SU-DHL-6 (cell line): ENCODE measurements around the gene BMP7.

Source experiments
- EZH2phosphoT487 ChIP-seq: fragments of 200-600 bp; sonication (generic), shearing (Covaris generic); conservative IDR thresholded peaks from 2 replicates; pipeline ENCODE4 v1.6.1; 2018; ENCODE audit warnings: mild to moderate bottlenecking, antibody characterized with exemption, low read length, moderate library complexity, mixed read lengths
- TF ChIP-seq, protein P1 (sequence below): fragments of 200-600 bp; sonication (generic); IDR thresholded peaks from one replicate; pipeline ENCODE4 v1.5.1; 2017; ENCODE audit warnings: antibody characterized with exemption, mild to moderate bottlenecking, low read length, moderate library complexity; ENCODE audit not compliant: insufficient read depth, poor library complexity, severe bottlenecking

- TF ChIP-seq, protein P1, sequence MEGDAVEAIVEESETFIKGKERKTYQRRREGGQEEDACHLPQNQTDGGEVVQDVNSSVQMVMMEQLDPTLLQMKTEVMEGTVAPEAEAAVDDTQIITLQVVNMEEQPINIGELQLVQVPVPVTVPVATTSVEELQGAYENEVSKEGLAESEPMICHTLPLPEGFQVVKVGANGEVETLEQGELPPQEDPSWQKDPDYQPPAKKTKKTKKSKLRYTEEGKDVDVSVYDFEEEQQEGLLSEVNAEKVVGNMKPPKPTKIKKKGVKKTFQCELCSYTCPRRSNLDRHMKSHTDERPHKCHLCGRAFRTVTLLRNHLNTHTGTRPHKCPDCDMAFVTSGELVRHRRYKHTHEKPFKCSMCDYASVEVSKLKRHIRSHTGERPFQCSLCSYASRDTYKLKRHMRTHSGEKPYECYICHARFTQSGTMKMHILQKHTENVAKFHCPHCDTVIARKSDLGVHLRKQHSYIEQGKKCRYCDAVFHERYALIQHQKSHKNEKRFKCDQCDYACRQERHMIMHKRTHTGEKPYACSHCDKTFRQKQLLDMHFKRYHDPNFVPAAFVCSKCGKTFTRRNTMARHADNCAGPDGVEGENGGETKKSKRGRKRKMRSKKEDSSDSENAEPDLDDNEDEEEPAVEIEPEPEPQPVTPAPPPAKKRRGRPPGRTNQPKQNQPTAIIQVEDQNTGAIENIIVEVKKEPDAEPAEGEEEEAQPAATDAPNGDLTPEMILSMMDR = no peak
- TF ChIP-seq EZH2phosphoT487 = no peak
Measured at GRCh38 chr20:57170343-57170742, 96.1 kb downstream of the BMP7 start.
